ENCODE data around the gene TSPAN31. TPM values are rescaled to one million over a fixed set of nuclear protein-coding genes. Genes with fewer than 3 reads are reported as not detected.

TSPAN31 gene
- total and polyA plus RNA-seq, 2 of the 8 experiments (the other 6 are each of a cell fraction or from before 2014, with no cell fraction given), result 15.8 to 31.4 TPM

DNA sequence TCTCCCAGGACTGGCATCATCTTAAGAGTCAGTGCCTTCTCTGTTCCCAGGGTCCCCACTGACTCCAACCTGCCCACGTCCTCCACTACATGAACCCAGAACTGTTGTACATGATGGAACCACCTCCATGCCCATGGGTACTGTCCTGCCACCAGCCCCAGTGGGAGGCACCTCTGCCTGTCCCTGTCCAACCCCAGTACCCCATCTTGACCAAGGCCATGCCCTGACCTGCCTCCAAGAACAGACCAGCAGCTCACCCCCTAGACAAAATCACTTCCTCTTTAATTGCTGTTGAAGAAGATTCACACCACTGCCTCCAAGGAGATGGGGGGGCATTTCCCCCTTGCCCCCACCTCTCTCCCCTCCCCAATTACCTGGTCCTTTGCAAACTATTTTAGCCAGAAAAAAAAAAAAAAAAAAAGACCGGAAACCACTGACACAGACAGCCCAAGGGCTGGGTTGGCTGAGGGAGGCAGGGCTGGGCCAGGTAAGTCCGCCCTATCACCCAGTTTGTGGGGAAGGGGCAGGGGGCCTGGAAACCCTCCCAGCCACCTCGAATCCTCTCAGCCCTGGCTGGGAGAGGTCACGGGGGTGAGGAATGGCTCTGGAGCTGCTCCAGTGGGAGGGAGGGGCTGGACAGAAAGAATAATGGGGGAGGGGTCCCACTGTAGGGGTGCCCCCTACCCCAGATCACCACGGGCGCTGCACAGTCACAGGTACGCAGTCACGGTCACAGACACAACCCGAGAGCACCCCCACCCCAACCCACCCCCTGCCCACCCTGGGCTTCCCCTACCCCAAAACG, 19.7 kb upstream of the TSPAN31 start:
- Histone ChIP-seq H3K36me3 (ENCODE audit: control insufficient read depth in 2 of 4, insufficient read depth in 4 of 4, low read length in 3 of 4) (no peaks in the 10 kb centered on the region; a peak in 1 of 8 replicates), H3K79me1 (ENCODE audit: low read depth, low read length) (no peaks in the 10 kb centered on the region), H3K23me2 (ENCODE audit: low read depth, low read length) (peaks cover 12% of the 10 kb centered on the region; the same call in 1 of the 2 replicates), H2AFZ (ENCODE audit: low read length) (no peak overlapping the region), H3K9ac (replicated peaks in 1 of 4; ENCODE audit: extremely low read depth in 1 of 4, low read depth in 3 of 4, low read length in 3 of 4) (no peak overlapping the region), H2BK120ac (replicated peaks; ENCODE audit: low read depth, low read length) (no peak overlapping the region), H3K4me3 (ENCODE audit: extremely low read depth in 1 of 4, insufficient read depth in 2 of 4, low read depth in 3 of 4, low read length in 4 of 4) (no peak overlapping the region), H2BK20ac (ENCODE audit: low read length) (no peak overlapping the region), H3K14ac (ENCODE audit: insufficient read length) (no peak overlapping the region), H3K27me3 (replicated peaks in 1 of 4; ENCODE audit: control insufficient read depth in 3 of 4, extremely low read depth in 1 of 4, insufficient read depth in 3 of 4, low read length in 3 of 4) (peaks cover 18 to 58% (median 43%) of the 10 kb centered on the region in 4 experiments), H2BK15ac (ENCODE audit: low read length) (no peak overlapping the region), H2AK5ac (ENCODE audit: low read depth, low read length) (no peak overlapping the region), H3K79me2 (ENCODE audit: control insufficient read depth in 1 of 2, insufficient read depth in 2 of 2, low read length in 2 of 2) (no peaks in the 10 kb centered on the region), H3K27ac (ENCODE audit: low read depth, low read length) (no peak overlapping the region), H2BK12ac (ENCODE audit: low read depth, low read length) (no peak overlapping the region), H2BK5ac (ENCODE audit: low read depth, low read length) (no peak overlapping the region), H4K5ac (ENCODE audit: insufficient read length, low read depth, low read length) (no peak overlapping the region), H3K18ac (ENCODE audit: extremely low read depth, low read length) (no peak overlapping the region), H3K23ac (ENCODE audit: insufficient read length) (no peak overlapping the region), H3K4me1 (replicated peaks in 1 of 4; ENCODE audit: control insufficient read depth in 3 of 4, insufficient read depth in 4 of 4, low read length in 3 of 4) (peaks cover 0 to 20% (median 13%) of the 10 kb centered on the region in 4 experiments; a peak in 5 of 7 replicates), H3K4me2 (ENCODE audit: insufficient read depth in 1 of 2, low read depth in 2 of 2, low read length in 2 of 2) (peak overlapping the region; percentile 26 to 52; a peak in 2 of 4 replicates), H3K56ac (replicated peaks; ENCODE audit: insufficient read length, low read depth, low read length) (no peak overlapping the region), H4K91ac (replicated peaks; ENCODE audit: insufficient read length, low read length) (no peak overlapping the region), H4K20me1 (replicated peaks in 1 of 2; ENCODE audit: control insufficient read depth in 1 of 2, insufficient read depth in 2 of 2, low read length in 2 of 2) (peaks cover 2 to 7% of the 10 kb centered on the region in 2 experiments), H4K8ac (ENCODE audit: extremely low read depth, insufficient read depth, low read length) (no peak overlapping the region), H3K9me3 (ENCODE audit: insufficient read depth in 2 of 2, low read depth in 1 of 2, low read length in 1 of 2) (no peaks in the 10 kb centered on the region), H3K4ac (replicated peaks; ENCODE audit: insufficient read length, low read depth, low read length) (no peak overlapping the region)
- no peak for FAIRE-seq
- CTCF ChIA-PET (ENCODE audit: partially characterized antibody), result interaction anchor here (0.7 to 11.7 kb wide), 23 partner anchors 9 to 155 kb away, joined by 3 to 149 read pairs (median 5); partner anchors contain the start of genes AGAP2 and OS9
- POLR2A ChIA-PET (ENCODE audit: partially characterized antibody), result interaction anchor here (0.7 to 7.4 kb wide), 7 partner anchors 8 to 142 kb away, joined by 3 to 59 read pairs (median 3); partner anchors contain the start of gene AGAP2
- peak in 1 of 2 experiments; percentile 40 for DNase-seq (ENCODE audit: low read depth in 1 of 2, low spot score in 2 of 2)
- 66% methylated on average over 4 of the region's 11 CpGs; no CpG with 5 or more reads in 1 of the 2 experiments for WGBS, 2 experiments (ENCODE audit: extremely low coverage in 1 of 2, insufficient coverage in 1 of 2, insufficient read length in 1 of 2, insufficient replicate concordance in 2 of 2, low coverage in 1 of 2, low lambda C conversion rate in 2 of 2, missing lambda C conversion rate in 1 of 2)
- TF ChIP-seq KDM1A (IDR thresholded peaks at IDR 0.05; ENCODE audit: borderline replicate concordance, low read length), result no peak
- TF ChIP-seq YY1 (IDR thresholded peaks at IDR 0.05; ENCODE audit: low read depth, low read length), result no peak
- no peak for TF ChIP-seq SP4 (IDR thresholded peaks at IDR 0.05; ENCODE audit: low read length)
- TF ChIP-seq SUZ12 (IDR thresholded peaks at IDR 0.05; ENCODE audit: low read length), result no peak
- TF ChIP-seq RXRA (IDR thresholded peaks at IDR 0.05; ENCODE audit: insufficient read depth, low read depth, low read length), result no peak
- TF ChIP-seq EZH2 (IDR thresholded peaks at IDR 0.05; ENCODE audit: low read depth, low read length, severe bottlenecking), result no peak
- no peak for TF ChIP-seq RAD21 (IDR thresholded peaks at IDR 0.05 in 1 of 2, conservative IDR thresholded peaks at IDR 0.05 in 1 of 2; ENCODE audit: low read depth in 2 of 2, low read length in 2 of 2)
- TF ChIP-seq BACH1 (IDR thresholded peaks at IDR 0.05; ENCODE audit: low read length), result no peak
- TF ChIP-seq SRF (IDR thresholded peaks at IDR 0.05; ENCODE audit: low read depth, low read length), result no peak
- TF ChIP-seq SIX5 (IDR thresholded peaks at IDR 0.05; ENCODE audit: low read depth, low read length), result no peak
- no peak for TF ChIP-seq KDM5A (IDR thresholded peaks at IDR 0.05; ENCODE audit: low read length)
- TF ChIP-seq BRCA1 (IDR thresholded peaks at IDR 0.05; ENCODE audit: low read depth, low read length), result no peak

Data from H1 (cell line).